ENCODE data around the gene NMNAT2. TPM values are rescaled to one million over a fixed set of nuclear protein-coding genes. Genes with fewer than 3 reads are reported as not detected.

Gene NMNAT2
- total RNA-seq, 2 donors from 2014 or later = 1.7 to 5.1 TPM

GRCh38 chr1:183285746-183286145 is 132.4 kb downstream of the NMNAT2 start:
- peaks cover 29% of the 10 kb centered on the region for H3K4me1 Mint-ChIP-seq
- H3K27me3 ChIP-seq (ENCODE audit: control insufficient read depth, insufficient read depth, low read length, poor library complexity, severe bottlenecking) = peaks cover 10% of the 10 kb centered on the region
- no peak overlapping the region for H3K4me3 Mint-ChIP-seq
- no peaks in the 10 kb centered on the region for H3K36me3 ChIP-seq (ENCODE audit: control insufficient read depth, insufficient read depth, low read length)
- peaks cover 9% of the 10 kb centered on the region for H3K9me3 ChIP-seq (ENCODE audit: control insufficient read depth, low read length)
- no peak overlapping the region for H3K9ac ChIP-seq (ENCODE audit: extremely low read depth, low read length, poor library complexity, severe bottlenecking)
- H3K27me3 Mint-ChIP-seq (ENCODE audit: insufficient read depth) = peaks cover 7% of the 10 kb centered on the region
- DNase-seq = no peak
- no peak overlapping the region for H3K4me3 ChIP-seq (ENCODE audit: low read length)
- H3K4me1 ChIP-seq (ENCODE audit: control insufficient read depth, insufficient read depth, low read length) = peaks cover 20% of the 10 kb centered on the region
- no peak for TF ChIP-seq CTCF (conservative IDR thresholded peaks at IDR 0.05)
- 70 to 85% methylated on average over 2 to 4 of the region's 4 CpGs for WGBS, 2 experiments (ENCODE audit: insufficient coverage in 1 of 2, insufficient read length in 1 of 2)
- H3K36me3 Mint-ChIP-seq (ENCODE audit: low read depth) = no peaks in the 10 kb centered on the region
- H3K27ac ChIP-seq (ENCODE audit: low read depth, low read length) = no peak overlapping the region
- H3K9me3 Mint-ChIP-seq = no peaks in the 10 kb centered on the region
- H3K27ac Mint-ChIP-seq = no peak overlapping the region

GRCh38 chr1:183285256-183285655 is 132.9 kb downstream of the NMNAT2 start:
- H3K9ac ChIP-seq (ENCODE audit: extremely low read depth, low read length, poor library complexity, severe bottlenecking) = no peak overlapping the region
- H3K36me3 ChIP-seq (ENCODE audit: control insufficient read depth, insufficient read depth, low read length) = no peaks in the 10 kb centered on the region
- H3K4me3 ChIP-seq (ENCODE audit: low read length) = no peak overlapping the region
- H3K4me1 ChIP-seq (ENCODE audit: control insufficient read depth, insufficient read depth, low read length) = peaks cover 18% of the 10 kb centered on the region
- peaks cover 29% of the 10 kb centered on the region for H3K4me1 Mint-ChIP-seq
- no peak overlapping the region for H3K27ac ChIP-seq (ENCODE audit: low read depth, low read length)
- no peak overlapping the region for H3K27ac Mint-ChIP-seq
- no peak overlapping the region for H3K4me3 Mint-ChIP-seq
- H3K36me3 Mint-ChIP-seq (ENCODE audit: low read depth) = no peaks in the 10 kb centered on the region
- peaks cover 10% of the 10 kb centered on the region for H3K27me3 ChIP-seq (ENCODE audit: control insufficient read depth, insufficient read depth, low read length, poor library complexity, severe bottlenecking)
- H3K27me3 Mint-ChIP-seq (ENCODE audit: insufficient read depth) = peaks cover 7% of the 10 kb centered on the region
- peaks cover 9% of the 10 kb centered on the region for H3K9me3 ChIP-seq (ENCODE audit: control insufficient read depth, low read length)
- TF ChIP-seq CTCF (conservative IDR thresholded peaks at IDR 0.05) = no peak
- no peak for DNase-seq
- no peaks in the 10 kb centered on the region for H3K9me3 Mint-ChIP-seq
- 97 to 100% methylated on average over 1 of the region's 1 CpG for WGBS, 2 experiments (ENCODE audit: insufficient coverage in 1 of 2, insufficient read length in 1 of 2)

- Histone ChIP-seq H3K4me3 (ENCODE audit: low read length) (no peak overlapping the region), H3K27ac (ENCODE audit: low read depth, low read length) (no peak overlapping the region), H3K27me3 (ENCODE audit: control insufficient read depth, insufficient read depth, low read length, poor library complexity, severe bottlenecking) (peaks cover 10% of the 10 kb centered on the region), H3K4me1 (ENCODE audit: control insufficient read depth, insufficient read depth, low read length) (peaks cover 21% of the 10 kb centered on the region), H3K9me3 (ENCODE audit: control insufficient read depth, low read length) (peaks cover 9% of the 10 kb centered on the region), H3K9ac (ENCODE audit: extremely low read depth, low read length, poor library complexity, severe bottlenecking) (no peak overlapping the region), H3K36me3 (ENCODE audit: control insufficient read depth, insufficient read depth, low read length) (no peaks in the 10 kb centered on the region)
- no peak for DNase-seq
- H3K27me3 Mint-ChIP-seq (ENCODE audit: insufficient read depth) = peaks cover 2% of the 10 kb centered on the region
- H3K36me3 Mint-ChIP-seq (ENCODE audit: low read depth) = no peaks in the 10 kb centered on the region
- no peak for TF ChIP-seq CTCF (conservative IDR thresholded peaks at IDR 0.05)
- H3K27ac Mint-ChIP-seq = no peak overlapping the region
- peaks cover 31% of the 10 kb centered on the region for H3K4me1 Mint-ChIP-seq
- H3K4me3 Mint-ChIP-seq = no peak overlapping the region
- no peaks in the 10 kb centered on the region for H3K9me3 Mint-ChIP-seq
- 92 to 100% methylated on average over 2 to 5 of the region's 5 CpGs for WGBS, 2 experiments (ENCODE audit: insufficient coverage in 1 of 2, insufficient read length in 1 of 2)
Observed at GRCh38 chr1:183284086-183284485, 134.1 kb downstream of the NMNAT2 start.
